K562 (cell line): ENCODE results near the gene RNF112.

Experiments
- CBX8 ChIP-seq: fragments of 200-600 bp; sonication (generic); IDR thresholded peaks from 2 replicates; pipeline ENCODE4 v1.6.1; 2012; ENCODE audit warnings: borderline replicate concordance, mixed run types, low read depth, mild to moderate bottlenecking, moderate library complexity, mixed read lengths, low read length, control low read depth, inconsistent platforms; ENCODE audit not compliant: poor library complexity, severe bottlenecking; ENCODE audit errors: extremely low read depth
- SIX5 ChIP-seq, 2 experiments: IDR thresholded peaks; 2 replicates each; pipeline ENCODE4 v1.6.1; 2011; ENCODE audit warnings: low read length in 2 of 2, borderline replicate concordance in 1 of 2, low read depth in 1 of 2, mild to moderate bottlenecking in 1 of 2, moderate library complexity in 1 of 2; ENCODE audit not compliant: insufficient read depth in 1 of 2
- SP1 ChIP-seq: sonication (generic); formaldehyde crosslinking; IDR thresholded peaks from 2 replicates; pipeline ENCODE4 v1.8.1; 2022; ENCODE audit warnings: mild to moderate bottlenecking, missing genetic modification reagents
- ZNF766 ChIP-seq: fragments of 200-800 bp; sonication (Bioruptor generic); conservative IDR thresholded peaks from 2 replicates; pipeline ENCODE4 v1.6.1; 2016; ENCODE audit warnings: missing genetic modification characterization, missing compliant biosample characterization
- TF ChIP-seq, protein P1 (sequence below): fragments of 450-650 bp; IDR thresholded peaks from 2 replicates; pipeline ENCODE4 v1.6.1; 2016; ENCODE audit warnings: low read depth

DNA sequence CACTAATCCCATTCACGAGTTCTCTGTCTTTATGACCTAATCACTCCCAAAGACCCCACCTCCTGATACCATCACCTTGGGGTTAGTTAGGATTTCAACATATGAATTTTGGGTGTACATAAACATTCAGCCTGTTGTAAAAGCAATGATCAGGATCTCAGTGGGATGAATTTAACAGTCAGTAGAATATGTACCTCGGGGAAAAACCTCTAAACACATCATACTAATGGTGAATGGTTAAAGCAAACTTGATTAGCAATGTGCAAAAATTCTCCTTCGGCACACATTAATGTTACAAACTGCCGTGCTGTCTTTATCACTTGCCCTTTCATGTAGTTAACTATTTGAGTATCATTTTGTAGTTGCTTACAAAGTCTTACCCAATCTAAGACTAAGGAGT, 10.2 kb downstream of the RNF112 start:
- no peak for TF ChIP-seq SP1 (CRISPR knock-in tag)
- no peak for TF ChIP-seq SIX5 (IDR thresholded peaks at IDR 0.05; ENCODE audit: borderline replicate concordance in 1 of 2, insufficient read depth in 1 of 2, low read depth in 1 of 2, low read length in 2 of 2)
- TF ChIP-seq, protein P1, sequence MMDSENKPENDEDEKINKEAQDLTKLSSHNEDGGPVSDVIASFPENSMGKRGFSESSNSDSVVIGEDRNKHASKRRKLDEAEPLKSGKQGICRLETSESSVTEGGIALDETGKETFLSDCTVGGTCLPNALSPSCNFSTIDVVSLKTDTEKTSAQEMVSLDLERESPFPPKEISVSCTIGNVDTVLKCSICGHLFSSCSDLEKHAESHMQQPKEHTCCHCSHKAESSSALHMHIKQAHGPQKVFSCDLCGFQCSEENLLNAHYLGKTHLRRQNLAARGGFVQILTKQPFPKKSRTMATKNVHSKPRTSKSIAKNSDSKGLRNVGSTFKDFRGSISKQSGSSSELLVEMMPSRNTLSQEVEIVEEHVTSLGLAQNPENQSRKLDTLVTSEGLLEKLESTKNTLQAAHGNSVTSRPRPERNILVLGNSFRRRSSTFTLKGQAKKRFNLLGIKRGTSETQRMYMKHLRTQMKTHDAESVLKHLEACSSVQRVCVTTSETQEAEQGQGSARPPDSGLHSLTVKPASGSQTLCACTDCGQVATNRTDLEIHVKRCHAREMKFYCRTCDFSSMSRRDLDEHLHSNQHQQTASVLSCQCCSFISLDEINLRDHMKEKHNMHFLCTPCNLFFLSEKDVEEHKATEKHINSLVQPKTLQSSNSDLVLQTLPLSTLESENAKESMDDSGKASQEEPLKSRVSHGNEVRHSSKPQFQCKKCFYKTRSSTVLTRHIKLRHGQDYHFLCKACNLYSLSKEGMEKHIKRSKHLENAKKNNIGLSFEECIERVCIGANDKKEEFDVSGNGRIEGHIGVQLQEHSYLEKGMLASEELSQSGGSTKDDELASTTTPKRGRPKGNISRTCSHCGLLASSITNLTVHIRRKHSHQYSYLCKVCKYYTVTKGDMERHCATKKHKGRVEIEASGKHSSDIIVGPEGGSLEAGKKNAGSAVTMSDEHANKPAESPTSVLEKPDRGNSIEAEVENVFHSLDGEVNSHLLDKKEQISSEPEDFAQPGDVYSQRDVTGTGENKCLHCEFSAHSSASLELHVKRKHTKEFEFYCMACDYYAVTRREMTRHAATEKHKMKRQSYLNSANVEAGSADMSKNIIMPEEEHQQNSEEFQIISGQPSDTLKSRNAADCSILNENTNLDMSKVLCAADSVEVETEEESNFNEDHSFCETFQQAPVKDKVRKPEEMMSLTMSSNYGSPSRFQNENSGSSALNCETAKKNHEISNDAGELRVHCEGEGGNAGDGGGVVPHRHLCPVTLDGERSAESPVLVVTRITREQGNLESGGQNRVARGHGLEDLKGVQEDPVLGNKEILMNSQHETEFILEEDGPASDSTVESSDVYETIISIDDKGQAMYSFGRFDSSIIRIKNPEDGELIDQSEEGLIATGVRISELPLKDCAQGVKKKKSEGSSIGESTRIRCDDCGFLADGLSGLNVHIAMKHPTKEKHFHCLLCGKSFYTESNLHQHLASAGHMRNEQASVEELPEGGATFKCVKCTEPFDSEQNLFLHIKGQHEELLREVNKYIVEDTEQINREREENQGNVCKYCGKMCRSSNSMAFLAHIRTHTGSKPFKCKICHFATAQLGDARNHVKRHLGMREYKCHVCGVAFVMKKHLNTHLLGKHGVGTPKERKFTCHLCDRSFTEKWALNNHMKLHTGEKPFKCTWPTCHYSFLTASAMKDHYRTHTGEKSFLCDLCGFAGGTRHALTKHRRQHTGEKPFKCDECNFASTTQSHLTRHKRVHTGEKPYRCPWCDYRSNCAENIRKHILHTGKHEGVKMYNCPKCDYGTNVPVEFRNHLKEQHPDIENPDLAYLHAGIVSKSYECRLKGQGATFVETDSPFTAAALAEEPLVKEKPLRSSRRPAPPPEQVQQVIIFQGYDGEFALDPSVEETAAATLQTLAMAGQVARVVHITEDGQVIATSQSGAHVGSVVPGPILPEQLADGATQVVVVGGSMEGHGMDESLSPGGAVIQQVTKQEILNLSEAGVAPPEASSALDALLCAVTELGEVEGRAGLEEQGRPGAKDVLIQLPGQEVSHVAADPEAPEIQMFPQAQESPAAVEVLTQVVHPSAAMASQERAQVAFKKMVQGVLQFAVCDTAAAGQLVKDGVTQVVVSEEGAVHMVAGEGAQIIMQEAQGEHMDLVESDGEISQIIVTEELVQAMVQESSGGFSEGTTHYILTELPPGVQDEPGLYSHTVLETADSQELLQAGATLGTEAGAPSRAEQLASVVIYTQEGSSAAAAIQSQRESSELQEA: no peak
- no peak for TF ChIP-seq ZNF766 (CRISPR knock-in tag)
- TF ChIP-seq CBX8: no peak
